Umbilical cord (tissue), 2 donors: ENCODE data around the gene NDUFB5. TPM values are rescaled to one million over a fixed set of nuclear protein-coding genes. Genes with fewer than 3 reads are reported as not detected.
A peak's percentile ranks its signal among the peaks of the same experiment; 100 is the strongest.
"Not testable (repeated sequence)": the region's sequence is repeated elsewhere in the genome, so short reads cannot be mapped to it uniquely, and the experiment has no call there.

Experiments
- DNase-seq: peaks from one replicate; pipeline ENCODE4 v3.0.0-alpha.2; 2015; ENCODE audit warnings: low spot score
- total RNA-seq: library from RNA; depleted of rRNA; stranded (reverse); fragments of >200 nt; gene quantifications from one replicate; pipeline ENCODE4 v1.2.3, GENCODE V29; 2014; ENCODE audit warnings: low replicate concordance; ENCODE audit not compliant: insufficient read depth

The NDUFB5 gene
- total RNA-seq, 1 donor from 2014 or later, result 76.1 TPM

DNA sequence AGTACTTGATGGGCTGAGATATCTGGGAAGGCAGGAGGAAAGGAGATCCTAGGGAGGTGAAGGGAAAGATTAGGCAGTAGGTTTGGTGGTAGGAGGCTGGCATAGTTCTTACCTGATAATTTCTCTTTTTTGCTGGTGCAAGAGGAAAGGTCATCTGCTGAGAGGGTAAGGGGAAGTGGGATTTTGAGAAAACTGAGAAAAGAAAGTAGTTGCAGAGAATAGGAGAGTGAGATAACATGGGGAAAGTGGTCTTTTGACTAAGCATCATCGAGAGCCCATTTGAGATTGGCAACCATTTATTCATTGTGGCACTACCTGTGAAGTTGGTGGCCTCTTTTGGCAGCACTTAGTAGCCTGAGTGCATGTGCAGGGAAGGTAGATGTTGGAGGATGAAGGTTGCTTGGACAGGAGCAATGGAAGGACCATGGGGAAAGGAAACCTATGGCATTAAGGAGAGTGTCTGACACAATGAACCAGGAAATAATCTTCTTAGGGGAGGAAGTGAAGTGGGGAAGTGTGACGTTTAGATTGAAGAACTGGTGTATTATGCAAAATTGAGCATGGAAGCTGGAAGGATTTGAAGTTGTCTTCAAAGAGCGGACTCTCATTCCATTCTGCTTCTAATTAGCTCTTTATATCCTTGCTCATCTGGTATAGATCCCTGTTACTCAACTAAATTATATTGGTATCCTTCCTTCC, 26.3 kb downstream of the NDUFB5 start:
- no peak for DNase-seq

DNA sequence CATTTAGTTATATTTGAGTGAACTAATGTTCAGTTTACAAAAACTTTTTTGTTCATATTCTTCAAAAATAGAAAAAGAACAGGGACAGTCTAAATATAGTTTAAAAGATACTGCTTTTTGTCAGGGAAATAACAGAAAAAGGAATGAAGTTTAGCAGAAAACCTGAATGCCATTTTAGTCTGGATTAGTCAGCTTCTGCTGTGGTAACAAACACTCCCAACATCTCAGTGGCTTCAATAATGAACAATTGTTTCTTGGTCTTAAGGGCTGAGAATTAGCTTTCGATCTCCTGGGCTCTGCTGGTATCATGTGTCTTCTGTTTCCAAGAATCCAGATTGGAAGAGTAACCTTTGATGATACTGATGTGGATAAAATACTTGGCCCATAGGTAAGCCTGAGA, 35.9 kb downstream of the NDUFB5 start:
- DNase-seq, result no peak

DNA sequence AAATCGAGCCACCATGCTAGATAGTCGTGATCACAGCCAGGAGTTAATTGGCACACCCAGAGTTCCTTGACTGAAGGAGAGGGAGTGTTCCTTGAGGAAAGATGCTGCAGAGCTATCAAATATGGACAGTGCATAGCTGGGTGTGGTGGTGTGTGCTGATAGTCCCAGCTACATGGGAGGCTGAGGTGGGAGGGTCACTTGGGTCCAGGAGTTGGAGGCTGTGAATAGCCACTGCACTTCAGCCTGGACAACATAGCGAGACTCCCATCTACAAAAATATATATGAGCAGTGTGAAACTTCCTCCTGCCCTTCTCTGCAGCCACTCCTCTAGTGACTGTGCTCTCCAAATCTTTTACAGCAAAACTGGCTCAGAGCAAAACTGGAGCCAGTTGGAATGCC, 38.3 kb downstream of the NDUFB5 start:
- DNase-seq, result no peak

DNA sequence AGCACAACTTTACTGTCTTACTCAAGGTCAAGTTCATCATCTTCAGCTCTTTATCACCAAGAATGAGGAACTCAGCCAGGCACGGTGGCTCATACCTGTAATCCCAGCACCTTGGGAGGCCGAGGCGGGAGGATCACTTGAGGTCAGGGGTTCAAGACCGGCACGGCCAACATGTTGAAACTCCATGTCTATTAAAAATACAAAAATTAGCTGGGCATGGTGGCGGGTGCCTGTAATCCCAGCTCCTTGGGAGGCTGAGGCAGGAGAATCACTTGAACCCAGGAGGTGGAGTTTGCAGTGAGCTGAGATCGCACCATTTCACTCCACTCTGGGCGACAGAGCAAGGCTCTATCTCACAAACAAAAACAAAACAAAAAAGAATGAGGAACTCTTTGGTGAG, 39.2 kb downstream of the NDUFB5 start:
- not testable (repeated sequence) for DNase-seq

DNA sequence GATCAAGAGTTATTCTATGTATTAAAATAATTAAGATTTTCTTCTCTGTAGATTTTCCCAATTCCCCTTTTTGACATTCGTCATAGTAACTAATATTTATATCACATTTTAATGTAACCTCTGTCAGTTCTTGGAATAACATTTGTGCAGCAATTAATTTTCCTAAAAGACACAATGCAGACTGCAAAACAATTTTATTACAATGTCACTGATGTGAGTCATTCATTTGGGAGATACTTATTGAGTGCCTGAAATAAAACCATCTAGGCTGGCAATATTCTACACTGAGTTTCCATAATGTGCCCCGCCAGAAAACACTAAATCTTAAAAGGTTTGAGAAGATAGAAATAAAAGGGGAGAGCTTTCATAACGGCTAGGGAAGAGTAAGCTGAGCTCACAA, 41.6 kb downstream of the NDUFB5 start:
- DNase-seq, result no peak

DNA sequence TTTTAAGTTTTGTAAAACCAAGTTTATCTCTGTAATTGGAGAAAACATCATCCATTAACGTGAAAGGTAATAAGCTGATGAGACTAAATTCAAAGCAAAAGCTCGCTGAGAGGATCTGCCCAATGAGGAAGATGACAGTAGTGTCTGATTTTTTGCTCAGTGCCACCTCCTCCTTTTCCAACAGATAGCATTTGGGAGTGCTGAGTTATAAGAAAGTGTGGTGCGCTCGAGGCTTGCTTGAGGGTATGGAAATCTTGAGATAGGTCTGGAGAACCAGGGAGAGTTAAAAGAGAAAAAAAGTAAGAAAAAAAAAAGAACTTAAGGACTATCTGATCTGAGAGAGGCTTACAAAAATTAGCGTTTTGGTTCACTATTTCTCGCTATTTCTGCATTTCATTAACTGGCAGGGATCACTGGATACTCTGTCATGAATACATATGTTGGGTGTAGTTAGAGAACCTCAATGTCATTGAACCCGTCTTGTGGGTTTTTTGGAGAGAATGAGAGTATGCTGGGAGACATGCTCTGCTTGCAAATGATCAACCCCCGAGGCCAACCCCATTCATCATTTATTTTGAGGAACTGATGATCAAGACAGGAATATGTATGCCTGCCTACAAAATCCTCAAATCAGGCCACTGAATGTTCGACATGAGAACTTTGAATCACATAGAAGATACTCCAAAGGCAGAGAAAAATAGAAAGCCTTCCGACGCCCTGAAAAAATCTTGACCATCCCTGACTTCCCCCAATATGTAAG, 47.3 kb downstream of the NDUFB5 start:
- DNase-seq, result no peak

DNA sequence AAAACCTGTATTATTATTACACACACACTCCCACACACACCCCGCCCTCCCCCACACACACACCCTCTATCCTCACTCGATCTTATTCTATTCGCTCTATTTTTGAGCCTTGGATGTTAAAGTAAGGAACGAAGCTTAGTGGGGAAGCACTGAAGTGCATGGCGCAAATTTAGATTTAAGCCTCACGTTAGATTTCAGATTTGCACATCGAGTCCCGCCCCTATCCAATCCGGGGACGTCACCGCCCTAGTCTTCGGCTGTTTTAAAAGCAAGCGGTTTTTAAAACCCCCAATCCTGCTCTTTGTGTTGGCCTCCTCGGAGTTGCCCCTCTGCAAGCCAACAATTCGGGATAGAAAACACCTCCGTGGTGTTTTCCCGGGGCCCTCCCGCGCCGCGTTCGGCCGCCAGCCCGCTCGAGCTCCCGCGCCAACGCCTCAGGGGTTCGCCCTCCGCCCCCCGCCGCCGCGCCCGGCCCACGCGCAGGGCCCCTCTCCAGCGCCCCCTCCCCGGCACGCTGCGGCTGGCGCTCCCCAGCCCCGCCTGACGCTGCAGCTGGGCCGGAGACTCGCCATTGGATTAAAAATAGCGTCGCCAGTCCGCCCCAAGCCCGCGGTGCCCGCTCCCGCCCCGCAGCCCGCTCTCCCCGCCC, 48.0 kb downstream of the NDUFB5 start, which contains the start of gene USP13:
USP13 (plus strand) TSS at position 594 of the 649 bp plus-strand sequence. CDS start 186 bp downstream, outside the sequence.
- DNase-seq, result peak; percentile 76

DNA sequence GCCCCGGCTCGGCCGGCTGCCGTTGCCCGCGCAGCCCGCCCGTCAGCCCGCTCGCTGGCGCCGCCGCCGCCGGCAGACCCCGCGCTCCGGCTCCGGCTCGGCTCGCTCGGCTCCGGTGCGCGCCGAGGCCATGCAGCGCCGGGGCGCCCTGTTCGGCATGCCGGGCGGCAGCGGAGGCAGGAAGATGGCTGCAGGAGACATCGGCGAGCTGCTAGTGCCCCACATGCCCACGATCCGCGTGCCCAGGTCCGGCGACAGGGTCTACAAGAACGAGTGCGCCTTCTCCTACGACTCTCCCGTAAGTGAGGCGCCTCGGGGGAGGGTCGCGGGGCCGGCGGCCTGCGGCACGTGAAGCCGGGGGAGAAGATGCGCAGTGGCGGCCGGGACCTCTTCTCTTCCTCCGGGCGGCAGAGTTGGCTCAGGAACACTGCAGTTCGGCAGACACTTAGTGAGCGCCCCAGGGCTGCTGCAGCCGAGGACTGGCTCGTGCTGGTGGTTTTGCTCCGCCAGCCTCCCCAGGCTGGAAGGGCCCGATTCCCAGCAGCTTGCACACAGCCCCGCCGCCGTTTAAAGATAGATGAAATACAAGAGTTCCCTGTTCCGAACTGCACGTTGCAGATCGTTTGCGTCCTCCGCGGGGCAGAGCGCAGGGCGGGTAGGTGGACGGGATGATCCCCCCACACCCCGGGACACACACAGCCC, 48.7 kb downstream of the NDUFB5 start:
- peak; percentile 81 for DNase-seq

DNA sequence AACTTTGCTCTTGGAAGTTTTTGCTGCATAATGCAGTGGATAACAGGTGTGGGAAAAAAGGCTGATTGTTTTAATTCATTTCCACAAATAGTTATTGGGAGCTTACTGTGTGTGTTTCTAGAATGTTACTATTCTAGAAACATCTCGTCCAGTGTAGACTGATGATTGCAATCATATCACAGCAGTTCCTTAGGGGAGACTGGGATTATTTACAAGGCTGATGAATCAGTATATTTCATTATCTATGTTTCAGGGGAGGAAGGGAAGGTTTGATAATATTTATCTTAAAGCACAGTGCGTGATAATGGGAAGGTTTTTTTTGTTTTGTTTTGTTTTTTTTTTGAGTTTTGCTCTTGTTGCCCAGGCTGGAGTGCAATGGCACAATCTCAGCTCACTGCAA, 50.6 kb downstream of the NDUFB5 start:
- DNase-seq, result no peak

DNA sequence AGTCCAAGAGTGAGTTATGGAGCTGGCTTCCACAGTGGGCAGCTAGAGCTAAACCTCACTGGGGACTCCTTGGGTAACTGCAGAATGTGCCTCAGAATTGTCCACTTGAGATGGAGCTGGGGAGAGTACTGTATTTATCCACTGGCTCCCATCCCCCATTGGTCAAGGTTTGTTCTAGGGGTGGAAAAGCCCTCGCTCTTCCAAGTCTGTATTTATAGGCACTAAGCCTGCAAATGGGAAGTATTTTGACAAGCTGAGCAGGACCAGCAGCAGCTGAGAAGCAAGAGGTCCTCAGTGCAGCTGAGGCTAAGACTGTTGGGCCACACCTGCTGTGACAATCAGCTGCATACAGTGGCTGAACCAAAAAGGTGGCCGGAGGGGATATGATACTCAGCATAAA, 54.0 kb downstream of the NDUFB5 start:
- no peak for DNase-seq

DNA sequence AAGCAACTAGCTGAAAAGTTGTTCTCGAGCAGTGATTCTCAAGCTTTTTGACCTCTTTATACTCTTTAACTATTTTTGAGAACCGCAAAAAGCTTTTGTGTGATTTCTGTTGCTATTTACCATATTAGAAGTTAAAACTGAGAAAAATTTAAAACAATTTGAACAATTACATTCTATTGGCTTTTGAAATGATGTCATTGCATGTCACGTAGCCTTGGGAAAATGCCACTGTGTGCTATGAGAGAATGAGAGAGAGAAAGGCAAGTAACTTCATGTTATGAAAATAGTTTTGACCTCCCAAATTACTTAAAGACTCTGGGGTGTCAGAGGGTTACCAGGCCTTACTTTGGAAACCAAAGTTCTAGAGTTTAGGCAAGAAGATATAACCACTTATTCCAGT, 56.3 kb downstream of the NDUFB5 start:
- no peak for DNase-seq

DNA sequence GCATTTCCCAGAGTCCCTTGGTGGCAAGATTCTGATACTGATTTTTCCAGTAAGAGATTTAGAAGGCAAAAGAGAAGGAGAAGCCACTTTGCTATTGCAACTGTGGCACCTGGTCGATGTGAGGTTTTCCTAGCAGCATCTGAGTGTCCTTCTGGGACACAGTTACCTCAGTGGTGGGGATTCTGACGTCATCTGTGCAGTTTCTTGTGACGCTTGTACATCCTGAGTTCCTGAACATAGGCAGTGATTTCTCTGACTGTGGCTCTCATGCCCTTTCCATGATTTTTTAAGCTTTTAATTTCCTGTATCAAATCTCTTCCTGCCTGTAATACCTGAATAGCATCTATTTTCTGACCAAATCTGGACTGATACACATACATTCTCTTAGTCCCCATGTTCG, 57.2 kb downstream of the NDUFB5 start:
- no peak for DNase-seq

DNA sequence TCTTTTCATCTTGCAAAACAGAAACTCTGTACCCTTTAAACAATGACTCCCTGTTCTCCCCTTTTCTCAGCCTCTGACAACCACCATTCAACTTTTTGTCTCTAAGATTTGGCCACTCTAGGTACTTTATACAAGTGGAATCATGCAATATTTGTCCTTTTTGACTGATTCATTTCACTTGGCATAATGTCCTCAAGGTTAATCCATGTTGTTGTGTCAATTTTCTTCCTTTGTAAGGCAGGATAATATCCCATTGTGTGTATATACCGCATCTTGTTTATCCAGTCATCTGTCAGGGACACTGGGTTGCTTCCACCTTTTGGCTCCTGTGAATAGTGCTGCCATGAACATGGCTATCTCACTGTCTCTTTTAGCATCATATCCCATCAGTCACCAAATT, 58.5 kb downstream of the NDUFB5 start:
- no peak for DNase-seq

DNA sequence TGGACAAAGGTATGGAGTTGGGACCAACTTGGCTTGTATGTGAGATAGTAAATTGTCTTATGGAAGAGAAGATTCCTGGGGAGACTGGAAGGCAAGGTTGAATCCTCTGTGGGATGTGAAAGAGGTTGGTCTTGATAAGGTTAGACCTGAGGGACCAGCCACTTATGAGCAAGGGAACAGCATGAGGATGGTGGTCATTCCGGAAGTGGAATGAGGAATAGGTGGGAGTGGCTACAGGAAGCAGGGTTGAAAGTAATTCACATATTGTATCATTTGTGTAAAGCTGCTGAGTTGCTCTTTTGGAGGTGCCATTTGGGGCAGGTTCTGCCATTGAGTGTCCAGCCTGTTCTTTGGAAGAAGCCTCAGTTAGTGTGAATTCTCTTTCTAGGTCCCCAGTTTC, 61.4 kb downstream of the NDUFB5 start:
- no peak for DNase-seq

DNA sequence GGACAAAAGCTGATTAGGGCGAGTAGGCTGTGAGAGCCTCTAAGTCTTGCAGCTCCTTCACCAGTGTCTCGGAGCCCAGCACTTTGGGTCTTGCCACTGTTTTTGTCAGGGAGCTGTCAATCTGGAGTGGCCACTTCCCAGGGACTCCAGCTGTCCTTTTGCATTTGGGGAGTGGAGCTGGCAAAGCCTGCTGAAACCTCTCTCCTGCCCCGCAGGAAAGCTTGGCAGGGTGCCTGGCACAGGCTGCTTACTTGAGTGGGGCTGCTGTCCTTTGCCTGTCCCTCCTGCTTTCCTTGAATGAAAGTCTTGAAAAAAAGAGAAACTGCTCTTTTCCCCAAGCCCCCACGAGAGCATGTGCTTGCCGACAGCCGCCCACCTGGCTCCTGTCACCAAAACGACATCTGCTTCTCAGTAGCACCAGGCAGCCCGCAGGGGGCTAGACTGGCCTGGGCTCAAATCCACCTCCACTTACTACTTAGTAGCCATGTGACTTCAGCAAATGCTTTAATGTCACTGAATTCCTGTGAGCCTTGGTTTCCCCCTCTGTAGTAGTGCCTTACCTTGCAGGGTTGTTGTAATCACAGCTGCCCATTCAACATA, 61.9 kb downstream of the NDUFB5 start:
- DNase-seq, result no peak

DNA sequence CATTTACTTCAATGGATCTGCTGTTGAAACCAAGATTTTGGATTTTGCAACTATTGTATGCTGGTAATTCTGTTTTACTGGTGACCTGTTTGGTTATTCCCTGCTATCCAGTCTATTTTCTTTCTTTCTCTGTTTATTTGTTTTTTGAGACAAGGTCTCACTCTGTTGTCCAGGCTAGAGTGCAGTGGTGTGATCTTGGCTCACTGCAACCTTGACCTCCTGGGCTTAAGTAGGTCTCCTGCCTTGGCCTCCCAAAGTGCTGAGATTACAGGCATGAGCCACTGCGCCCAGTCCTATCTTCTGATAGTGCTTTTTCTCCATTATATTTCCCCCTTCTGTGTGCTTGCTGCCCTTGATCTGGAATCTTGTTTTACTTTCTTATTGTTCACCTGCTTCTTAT, 63.8 kb downstream of the NDUFB5 start:
- no peak for DNase-seq

DNA sequence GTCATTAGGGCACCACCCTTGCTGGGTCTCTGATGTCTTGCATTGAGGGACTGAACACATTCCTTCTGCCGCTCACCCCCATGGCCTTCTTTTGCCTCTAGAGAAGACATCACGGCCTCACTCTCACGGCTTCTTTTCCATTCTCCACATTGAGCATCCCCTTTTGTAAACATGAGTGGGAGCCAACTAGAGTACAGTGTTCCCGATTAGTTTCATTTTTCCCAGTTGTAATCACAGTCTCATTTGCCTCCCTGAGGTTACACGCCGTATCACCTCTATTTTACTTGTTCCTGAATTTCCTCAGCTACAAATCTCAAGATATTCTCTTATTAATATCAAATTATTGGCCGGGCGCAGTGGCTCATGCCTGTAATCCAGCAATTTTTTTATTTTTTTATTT, 65.7 kb downstream of the NDUFB5 start:
- no peak for DNase-seq

DNA sequence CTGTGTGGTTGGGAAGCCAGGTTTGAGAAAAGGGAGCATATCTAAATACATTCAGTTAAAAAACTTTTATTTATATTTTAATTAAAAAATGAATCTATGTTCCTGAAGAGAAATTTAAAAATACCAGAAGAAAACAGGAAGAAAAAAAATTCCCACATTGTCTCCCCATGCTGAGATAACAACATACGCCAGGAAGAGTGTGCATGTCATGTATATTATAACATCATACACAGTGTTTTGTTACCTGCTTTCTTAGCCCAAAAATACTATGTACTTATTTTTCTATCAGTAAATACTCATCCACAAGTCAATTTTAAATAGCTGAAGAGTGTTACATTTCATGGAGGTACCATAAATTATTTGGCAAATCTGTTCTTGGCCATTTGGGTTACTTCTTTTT, 66.7 kb downstream of the NDUFB5 start:
- no peak for DNase-seq

DNA sequence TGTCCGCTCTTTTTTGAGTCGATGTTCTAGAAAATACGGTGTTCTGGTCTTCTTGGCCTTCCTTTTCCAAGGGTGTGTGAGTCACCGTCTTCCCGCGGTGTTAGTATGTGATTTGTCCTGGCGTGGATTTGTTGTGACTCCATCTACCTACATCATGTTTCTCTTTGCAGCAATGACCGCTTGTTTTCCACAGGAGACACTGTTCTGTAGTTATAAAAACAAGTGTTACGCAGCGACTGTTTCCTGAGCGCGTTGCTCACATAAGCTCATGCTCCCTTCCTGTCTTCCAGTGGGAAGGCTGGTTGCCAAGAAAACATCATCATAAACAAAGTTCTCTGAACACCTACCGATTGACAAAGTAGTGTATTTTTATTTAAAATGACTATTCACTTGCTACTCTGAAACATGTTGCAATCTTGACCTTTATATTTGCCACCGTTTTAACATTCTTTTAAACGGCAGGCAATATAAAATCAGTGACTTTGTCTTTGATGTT, 67.2 kb downstream of the NDUFB5 start:
- DNase-seq, result no peak

DNA sequence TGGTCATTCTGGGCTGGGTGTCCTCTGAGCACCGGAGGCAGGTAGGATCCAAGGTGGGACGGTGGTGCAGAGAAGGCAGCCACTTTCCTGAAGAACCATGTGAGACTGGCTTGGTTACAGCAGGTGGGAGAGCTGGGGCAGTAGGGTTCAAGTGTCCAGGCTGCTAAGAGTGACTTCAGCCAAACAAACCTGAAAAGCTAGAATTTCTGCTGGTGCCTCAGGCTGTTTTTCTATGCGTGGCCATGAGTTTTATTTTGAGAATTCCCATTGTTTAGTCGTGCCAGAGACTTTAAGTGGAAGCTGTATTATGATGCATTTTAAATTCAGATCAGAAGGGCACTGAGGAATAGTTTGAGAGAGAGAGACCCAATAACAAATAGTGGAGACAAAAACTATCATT, 68.3 kb downstream of the NDUFB5 start:
- no peak for DNase-seq

DNA sequence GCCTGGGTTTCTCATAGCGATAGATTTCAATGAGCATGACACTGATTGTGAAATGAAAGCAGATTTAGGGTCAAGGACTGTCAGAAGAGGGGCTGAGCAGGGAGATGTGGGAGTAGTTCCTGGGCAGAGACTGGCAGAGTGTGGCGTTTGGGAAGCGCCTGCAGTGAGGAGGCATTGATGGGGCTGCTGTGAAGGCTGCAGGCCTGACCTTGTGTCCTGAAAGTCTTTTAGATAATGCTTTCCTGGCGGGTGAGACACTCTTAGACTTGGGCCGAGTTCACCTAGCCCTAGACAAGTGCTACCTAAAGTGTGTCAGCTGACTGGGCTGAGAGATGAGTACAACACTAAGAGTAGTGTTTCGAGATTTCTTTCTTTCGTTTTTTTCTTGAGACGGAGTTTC, 68.9 kb downstream of the NDUFB5 start:
- no peak for DNase-seq

DNA sequence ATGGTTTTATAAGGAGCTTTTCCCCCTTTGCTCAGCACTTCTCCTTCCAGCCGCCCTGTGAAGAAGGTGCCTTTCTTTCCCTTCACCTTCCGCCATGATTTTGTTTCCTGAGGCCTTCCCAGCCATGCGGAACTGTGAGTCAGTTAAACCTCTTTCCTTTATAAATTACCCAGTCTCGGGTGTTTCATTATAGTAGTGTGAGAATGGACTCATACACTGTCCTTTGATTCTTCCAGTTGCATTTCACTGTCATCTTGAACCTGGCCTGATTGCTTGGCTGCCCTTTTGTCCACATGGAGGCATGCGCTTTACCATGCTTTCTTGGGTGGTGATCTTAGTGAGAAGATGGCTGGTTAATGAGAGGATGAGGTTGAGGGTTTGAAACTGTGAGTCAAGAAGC, 71.5 kb downstream of the NDUFB5 start:
- no peak for DNase-seq
